ENCODE measurements around the gene NBAS.

DNA sequence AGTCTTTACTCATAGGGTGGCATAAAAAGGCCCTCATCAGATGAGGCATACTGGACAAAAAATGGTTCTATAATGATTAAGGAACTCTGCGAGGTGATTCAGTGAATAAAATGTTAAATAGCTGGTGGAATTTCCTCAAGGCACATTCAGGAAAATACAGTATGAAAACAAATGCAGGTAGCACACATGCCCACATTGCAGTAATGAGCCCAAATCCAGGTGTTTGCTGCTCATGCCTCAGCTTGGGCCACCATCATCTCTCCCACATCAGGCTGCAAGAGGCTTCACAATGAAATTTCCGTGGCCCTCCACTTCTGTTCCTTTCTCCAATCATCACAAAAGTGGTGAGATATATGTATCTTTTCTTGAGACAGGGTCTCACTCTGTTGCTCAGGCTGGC lies 298.3 kb downstream of the NBAS start:
- TF ChIP-seq CTCF (IDR thresholded peaks at IDR 0.05) (no peak), POLR2A (IDR thresholded peaks at IDR 0.05) (no peak), POLR2AphosphoS5 (IDR thresholded peaks at IDR 0.05) (no peak), EP300 (IDR thresholded peaks at IDR 0.05) (no peak)
